Measurements from ENCODE around the gene NME2. TPM values are rescaled to one million over a fixed set of nuclear protein-coding genes. Genes with fewer than 3 reads are reported as not detected.

The NME2 gene
- total RNA-seq, 1 donor from 2014 or later = 608 TPM

GRCh38 chr17:51152766-51153209, 13.4 kb upstream of the NME2 start:
- no peak for DNase-seq (ENCODE audit: low spot score)

GRCh38 chr17:51153210-51154072, 12.8 kb upstream of the NME2 start, which contains the start of gene NME1:
Gene NME1 (plus strand): TSS chr17:51153559. CDS start chr17:51155655, 2,096 bp downstream.
- peak; percentile 97 for DNase-seq (ENCODE audit: low spot score)

- no peak for DNase-seq (ENCODE audit: low spot score)
These were observed 12.0 kb upstream of the NME2 start for GRCh38 chr17:51154176-51154575.

DNA sequence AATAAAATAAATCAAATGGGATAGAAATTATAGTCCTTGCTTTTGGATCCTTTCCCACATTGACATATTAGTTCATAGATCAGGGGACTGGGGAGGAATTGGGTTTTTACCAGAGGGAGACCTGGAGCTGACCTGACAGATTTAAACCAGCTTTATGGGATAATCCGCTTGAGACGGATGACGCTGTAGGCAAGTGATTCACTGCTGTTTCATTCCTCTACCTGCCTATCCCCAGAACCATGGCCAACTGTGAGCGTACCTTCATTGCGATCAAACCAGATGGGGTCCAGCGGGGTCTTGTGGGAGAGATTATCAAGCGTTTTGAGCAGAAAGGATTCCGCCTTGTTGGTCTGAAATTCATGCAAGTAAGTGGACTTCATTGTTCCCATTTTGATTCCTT, 10.8 kb upstream of the NME2 start:
- no peak for DNase-seq (ENCODE audit: low spot score)

- no peak for DNase-seq (ENCODE audit: low spot score)
These were observed 6.6 kb upstream of the NME2 start for GRCh38 chr17:51159604-51160003.

DNA sequence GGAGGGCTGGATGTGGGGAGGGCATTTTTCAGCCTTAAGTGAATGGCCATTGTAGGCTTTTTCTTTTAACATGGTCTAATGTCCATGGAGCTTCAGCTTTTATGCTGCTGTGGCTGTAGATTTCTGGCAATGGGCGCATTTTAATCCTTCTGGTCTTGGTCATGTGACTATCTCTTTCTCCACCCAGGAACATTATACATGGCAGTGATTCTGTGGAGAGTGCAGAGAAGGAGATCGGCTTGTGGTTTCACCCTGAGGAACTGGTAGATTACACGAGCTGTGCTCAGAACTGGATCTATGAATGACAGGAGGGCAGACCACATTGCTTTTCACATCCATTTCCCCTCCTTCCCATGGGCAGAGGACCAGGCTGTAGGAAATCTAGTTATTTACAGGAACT, 4.7 kb upstream of the NME2 start:
- DNase-seq (ENCODE audit: low spot score) = no peak

DNA sequence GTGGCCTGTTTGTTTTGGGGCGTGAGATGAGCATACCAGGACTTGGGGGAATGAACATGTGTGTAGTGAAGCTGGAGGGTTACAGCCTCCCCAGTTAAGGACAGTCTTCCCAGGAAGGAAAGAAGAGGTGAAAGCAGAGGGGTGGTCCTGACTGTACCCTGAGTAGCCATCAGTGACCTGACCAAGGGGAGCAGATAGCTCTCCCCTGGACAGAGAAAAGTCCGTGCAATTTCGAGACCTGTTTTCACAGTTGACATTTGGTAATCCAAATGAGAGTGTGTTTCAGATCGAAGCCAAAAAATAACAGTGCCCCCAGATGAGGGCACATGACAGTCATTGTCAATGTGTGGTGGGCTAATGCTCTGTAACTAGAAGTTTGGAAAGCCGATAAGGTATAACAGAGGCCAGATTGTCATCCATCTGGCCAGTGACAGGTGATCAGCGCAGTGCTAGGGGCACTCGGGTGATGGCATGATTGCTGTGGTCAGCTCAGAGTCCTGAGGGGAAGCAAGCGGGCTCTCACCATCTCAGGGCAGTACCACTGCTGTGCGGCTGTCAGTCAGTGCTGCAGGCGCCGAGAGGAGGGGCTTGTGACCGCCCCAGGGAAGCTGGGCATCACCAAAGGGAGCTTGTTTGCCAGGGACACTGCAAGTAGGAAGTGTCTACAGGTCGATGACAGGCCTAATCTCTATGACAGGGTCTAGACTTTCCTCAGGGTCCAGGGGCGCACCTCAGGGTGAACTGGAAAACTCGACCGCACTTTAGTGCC, 1.1 kb upstream of the NME2 start:
- peak; percentile 22 for DNase-seq (ENCODE audit: low spot score)

- no peak for DNase-seq (ENCODE audit: low spot score)
These were observed 472 bp upstream of the NME2 start for GRCh38 chr17:51165680-51166197.

DNA sequence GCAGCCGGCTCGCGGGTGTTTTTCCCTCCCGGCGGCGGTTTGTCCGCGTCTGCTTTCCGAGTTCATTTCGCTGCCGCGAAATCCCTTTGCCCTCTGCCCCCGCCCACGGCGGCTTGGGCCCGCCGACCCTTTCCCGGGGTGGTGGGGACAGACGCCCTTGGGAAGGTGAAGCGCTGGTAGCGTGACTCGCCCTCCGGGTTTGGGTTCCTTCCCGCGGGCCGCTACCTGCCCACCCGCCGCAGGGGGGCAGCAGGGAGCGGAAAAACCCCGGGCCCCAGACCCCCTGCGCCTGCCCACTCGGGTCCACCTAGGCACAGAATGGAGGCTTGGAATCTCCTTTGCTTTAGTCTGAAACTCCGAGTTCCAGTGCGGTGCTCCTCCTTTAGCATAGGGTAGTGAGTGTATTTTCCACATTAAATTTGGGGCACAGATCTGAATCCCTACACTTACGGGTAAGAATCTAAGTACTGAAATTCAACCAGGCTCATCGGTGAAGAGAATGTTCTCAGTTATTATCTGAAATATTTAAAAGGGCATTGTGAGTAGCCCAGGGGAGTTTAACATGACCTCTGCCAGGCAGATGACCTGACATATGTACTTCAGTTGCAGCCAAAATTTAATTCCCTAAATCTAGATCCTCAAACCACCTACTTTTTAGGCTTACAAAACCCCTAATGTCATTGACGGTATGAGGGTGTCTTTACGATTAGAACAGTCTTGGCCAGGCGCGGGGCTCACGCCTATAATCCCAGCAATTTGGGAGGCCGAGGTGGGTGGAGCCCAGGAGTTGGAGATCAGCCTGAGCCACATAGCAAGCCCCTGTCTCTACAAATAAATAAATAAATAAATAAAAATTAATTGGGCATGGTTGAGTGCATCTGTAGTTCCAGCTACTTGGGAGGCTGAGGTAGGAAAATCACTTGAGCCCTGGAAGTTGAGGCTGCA, 1.0 kb downstream of the NME2 start:
- DNase-seq (ENCODE audit: low spot score) = no peak

- no peak for DNase-seq (ENCODE audit: low spot score)
These were observed 3.1 kb downstream of the NME2 start for GRCh38 chr17:51169340-51169739.

DNA sequence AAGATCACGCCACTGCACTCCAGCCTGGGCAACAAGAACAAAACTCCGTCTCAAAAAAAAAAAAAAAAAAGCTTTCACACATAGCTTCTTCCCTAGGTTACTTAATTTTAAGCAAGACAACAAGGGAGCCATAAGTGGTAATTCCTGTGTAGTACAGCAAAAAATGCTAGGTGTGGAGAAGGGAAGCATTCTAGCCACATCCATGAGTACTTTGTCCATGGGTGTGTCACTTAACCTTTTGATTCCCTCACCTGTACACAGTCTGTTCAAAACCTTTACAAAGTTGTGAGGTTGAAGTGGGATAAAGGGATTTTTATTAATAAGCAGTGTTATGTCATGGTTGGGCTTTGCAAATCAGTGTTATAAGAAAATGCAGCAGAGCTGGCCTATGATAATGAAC, 4.5 kb downstream of the NME2 start:
- no peak for DNase-seq (ENCODE audit: low spot score)

GRCh38 chr17:51172030-51172429, 5.8 kb downstream of the NME2 start:
- DNase-seq (ENCODE audit: low spot score) = peak; percentile 29

DNA sequence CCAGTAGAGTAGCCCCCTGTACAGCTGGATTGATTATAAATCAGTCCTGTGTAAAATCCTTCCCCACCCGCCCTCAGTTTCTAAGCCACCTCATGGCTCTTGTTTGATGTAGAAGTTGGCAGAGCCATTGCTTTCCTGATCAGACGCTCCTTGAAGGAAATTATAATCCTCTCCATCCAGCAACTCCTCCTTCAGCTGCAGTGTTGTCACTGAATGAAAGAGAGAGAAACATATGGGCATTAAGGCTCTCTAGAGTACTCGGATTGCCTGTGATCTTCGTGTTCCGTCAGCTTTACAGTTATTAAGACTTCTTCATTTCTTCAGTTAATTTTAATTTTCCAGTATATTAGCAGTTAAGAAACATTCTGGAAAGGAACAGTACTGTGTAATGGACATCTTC, 14.3 kb downstream of the NME2 start:
- DNase-seq (ENCODE audit: low spot score) = no peak

GRCh38 chr17:51184124-51184523, 17.9 kb downstream of the NME2 start:
- no peak for DNase-seq (ENCODE audit: low spot score)

GRCh38 chr17:51185763-51186332, 19.6 kb downstream of the NME2 start:
- no peak for DNase-seq (ENCODE audit: low spot score)

- DNase-seq (ENCODE audit: low spot score) = no peak
These were observed 22.1 kb downstream of the NME2 start for GRCh38 chr17:51188271-51188833.

DNA sequence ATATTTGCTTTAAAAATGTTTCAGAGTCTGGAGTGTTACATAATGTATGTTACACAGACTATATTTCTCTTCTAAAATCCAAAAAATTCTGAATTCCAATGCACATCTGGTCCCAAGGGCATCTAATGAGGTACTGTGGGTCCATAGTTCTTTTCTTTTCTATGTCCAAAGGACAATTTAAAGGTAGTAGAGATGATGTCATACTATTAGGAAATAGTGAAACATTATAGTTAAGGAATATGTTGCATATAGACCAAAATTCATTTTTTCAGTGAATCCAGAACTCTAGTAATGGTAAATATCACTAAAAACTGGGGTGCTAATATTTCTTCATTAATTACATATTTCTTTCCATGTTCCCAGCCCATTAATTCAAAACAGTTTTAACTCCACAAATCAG, 23.0 kb downstream of the NME2 start:
- no peak for DNase-seq (ENCODE audit: low spot score)

GRCh38 chr17:51189628-51190027, 23.4 kb downstream of the NME2 start:
- no peak for DNase-seq (ENCODE audit: low spot score)

GRCh38 chr17:51191895-51192294, 25.7 kb downstream of the NME2 start:
- DNase-seq (ENCODE audit: low spot score) = no peak

DNA sequence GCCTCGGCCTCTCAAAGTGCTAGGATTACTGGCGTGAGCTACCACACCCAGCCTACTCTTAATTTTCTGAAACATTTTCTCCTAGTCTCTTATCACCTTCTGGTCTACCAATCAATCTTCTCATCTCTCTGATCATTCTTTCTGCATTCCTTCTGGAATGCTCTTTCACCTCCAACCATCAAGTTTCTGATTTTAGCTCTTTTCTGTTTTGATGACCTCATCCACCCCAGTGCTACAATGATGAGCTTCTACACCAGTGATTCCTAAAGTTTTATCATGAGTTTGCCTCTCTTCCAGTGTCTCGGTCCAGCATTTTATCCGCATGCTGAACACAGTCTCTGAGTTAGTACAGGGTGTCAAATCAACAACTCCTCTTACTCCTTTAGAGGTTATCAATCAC, 31.5 kb downstream of the NME2 start:
- no peak for DNase-seq (ENCODE audit: low spot score)

- DNase-seq (ENCODE audit: low spot score) = no peak
These were observed 34.1 kb downstream of the NME2 start for GRCh38 chr17:51200295-51200694.
